ENCODE measurements around the gene CAMTA1. TPM values are rescaled to one million over a fixed set of nuclear protein-coding genes. Genes with fewer than 3 reads are reported as not detected.

CAMTA1 gene
- total and polyA plus RNA-seq, 9 of the 15 experiments (the other 6 are each of a cell fraction or from before 2014, with no cell fraction given): 43.9 to 161 (median 65.9) TPM

DNA sequence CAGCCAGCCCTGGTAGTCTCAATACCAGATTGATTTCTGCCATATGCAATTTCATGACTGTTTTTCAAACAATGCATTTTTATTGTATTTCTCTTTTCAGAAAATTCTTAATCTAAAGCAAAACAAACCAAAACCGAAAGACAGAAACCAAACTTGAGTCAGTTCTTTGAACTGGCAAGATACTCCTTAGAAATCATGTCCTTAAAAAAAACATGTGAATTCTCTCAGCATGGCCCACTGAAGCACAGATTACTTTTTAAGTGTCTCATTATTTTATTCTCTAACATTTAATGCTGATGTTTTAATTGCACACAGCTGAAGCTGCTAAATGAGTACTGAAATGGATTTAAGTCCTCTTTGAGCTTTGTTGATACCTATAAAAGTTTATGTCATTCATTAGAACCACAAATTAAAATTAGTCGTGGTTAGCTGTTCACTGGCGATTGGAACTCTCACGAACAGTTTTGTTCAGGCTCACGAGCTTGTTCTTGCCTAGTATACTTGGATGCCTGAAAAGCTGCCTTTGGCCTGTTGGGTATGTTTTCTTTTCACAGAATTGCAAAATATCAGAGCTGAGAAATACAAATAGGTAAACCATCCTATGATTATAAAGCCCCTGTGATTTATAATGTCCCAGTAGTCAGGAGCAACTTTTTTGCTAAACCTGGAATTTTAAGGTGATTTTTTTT lies 87.5 kb downstream of the CAMTA1 start:
- no peak for FAIRE-seq
- BruUV-seq (replicated peaks): no TSS peak
- intact Hi-C loops (cut with micrococcal nuclease): no loop called here
- TF ChIP-seq, protein P1, sequence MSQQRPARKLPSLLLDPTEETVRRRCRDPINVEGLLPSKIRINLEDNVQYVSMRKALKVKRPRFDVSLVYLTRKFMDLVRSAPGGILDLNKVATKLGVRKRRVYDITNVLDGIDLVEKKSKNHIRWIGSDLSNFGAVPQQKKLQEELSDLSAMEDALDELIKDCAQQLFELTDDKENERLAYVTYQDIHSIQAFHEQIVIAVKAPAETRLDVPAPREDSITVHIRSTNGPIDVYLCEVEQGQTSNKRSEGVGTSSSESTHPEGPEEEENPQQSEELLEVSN (IDR thresholded peaks at IDR 0.05; ENCODE audit: borderline replicate concordance in 1 of 2, extremely low read depth in 1 of 2, insufficient read depth in 1 of 2, insufficient read length in 1 of 2, low read depth in 1 of 2, low read length in 1 of 2, poor library complexity in 1 of 2, severe bottlenecking in 1 of 2): no peak
- TF ChIP-seq NUFIP1 (IDR thresholded peaks at IDR 0.05; ENCODE audit: partially characterized antibody) (no peak), POLR3G (IDR thresholded peaks at IDR 0.05; ENCODE audit: extremely low read depth, insufficient read length, insufficient replicate concordance) (no peak), NCOA4 (IDR thresholded peaks at IDR 0.05; ENCODE audit: partially characterized antibody) (no peak)
- TF ChIP-seq, protein P2, sequence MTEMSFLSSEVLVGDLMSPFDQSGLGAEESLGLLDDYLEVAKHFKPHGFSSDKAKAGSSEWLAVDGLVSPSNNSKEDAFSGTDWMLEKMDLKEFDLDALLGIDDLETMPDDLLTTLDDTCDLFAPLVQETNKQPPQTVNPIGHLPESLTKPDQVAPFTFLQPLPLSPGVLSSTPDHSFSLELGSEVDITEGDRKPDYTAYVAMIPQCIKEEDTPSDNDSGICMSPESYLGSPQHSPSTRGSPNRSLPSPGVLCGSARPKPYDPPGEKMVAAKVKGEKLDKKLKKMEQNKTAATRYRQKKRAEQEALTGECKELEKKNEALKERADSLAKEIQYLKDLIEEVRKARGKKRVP (CRISPR knock-in tag; IDR thresholded peaks at IDR 0.05): no peak
- TF ChIP-seq, protein P3, sequence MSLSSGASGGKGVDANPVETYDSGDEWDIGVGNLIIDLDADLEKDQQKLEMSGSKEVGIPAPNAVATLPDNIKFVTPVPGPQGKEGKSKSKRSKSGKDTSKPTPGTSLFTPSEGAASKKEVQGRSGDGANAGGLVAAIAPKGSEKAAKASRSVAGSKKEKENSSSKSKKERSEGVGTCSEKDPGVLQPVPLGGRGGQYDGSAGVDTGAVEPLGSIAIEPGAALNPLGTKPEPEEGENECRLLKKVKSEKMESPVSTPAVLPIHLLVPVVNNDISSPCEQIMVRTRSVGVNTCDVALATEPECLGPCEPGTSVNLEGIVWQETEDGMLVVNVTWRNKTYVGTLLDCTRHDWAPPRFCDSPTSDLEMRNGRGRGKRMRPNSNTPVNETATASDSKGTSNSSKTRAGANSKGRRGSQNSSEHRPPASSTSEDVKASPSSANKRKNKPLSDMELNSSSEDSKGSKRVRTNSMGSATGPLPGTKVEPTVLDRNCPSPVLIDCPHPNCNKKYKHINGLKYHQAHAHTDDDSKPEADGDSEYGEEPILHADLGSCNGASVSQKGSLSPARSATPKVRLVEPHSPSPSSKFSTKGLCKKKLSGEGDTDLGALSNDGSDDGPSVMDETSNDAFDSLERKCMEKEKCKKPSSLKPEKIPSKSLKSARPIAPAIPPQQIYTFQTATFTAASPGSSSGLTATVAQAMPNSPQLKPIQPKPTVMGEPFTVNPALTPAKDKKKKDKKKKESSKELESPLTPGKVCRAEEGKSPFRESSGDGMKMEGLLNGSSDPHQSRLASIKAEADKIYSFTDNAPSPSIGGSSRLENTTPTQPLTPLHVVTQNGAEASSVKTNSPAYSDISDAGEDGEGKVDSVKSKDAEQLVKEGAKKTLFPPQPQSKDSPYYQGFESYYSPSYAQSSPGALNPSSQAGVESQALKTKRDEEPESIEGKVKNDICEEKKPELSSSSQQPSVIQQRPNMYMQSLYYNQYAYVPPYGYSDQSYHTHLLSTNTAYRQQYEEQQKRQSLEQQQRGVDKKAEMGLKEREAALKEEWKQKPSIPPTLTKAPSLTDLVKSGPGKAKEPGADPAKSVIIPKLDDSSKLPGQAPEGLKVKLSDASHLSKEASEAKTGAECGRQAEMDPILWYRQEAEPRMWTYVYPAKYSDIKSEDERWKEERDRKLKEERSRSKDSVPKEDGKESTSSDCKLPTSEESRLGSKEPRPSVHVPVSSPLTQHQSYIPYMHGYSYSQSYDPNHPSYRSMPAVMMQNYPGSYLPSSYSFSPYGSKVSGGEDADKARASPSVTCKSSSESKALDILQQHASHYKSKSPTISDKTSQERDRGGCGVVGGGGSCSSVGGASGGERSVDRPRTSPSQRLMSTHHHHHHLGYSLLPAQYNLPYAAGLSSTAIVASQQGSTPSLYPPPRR (CRISPR knock-in tag; IDR thresholded peaks at IDR 0.05; ENCODE audit: borderline replicate concordance): no peak
- TF ChIP-seq, protein P4, sequence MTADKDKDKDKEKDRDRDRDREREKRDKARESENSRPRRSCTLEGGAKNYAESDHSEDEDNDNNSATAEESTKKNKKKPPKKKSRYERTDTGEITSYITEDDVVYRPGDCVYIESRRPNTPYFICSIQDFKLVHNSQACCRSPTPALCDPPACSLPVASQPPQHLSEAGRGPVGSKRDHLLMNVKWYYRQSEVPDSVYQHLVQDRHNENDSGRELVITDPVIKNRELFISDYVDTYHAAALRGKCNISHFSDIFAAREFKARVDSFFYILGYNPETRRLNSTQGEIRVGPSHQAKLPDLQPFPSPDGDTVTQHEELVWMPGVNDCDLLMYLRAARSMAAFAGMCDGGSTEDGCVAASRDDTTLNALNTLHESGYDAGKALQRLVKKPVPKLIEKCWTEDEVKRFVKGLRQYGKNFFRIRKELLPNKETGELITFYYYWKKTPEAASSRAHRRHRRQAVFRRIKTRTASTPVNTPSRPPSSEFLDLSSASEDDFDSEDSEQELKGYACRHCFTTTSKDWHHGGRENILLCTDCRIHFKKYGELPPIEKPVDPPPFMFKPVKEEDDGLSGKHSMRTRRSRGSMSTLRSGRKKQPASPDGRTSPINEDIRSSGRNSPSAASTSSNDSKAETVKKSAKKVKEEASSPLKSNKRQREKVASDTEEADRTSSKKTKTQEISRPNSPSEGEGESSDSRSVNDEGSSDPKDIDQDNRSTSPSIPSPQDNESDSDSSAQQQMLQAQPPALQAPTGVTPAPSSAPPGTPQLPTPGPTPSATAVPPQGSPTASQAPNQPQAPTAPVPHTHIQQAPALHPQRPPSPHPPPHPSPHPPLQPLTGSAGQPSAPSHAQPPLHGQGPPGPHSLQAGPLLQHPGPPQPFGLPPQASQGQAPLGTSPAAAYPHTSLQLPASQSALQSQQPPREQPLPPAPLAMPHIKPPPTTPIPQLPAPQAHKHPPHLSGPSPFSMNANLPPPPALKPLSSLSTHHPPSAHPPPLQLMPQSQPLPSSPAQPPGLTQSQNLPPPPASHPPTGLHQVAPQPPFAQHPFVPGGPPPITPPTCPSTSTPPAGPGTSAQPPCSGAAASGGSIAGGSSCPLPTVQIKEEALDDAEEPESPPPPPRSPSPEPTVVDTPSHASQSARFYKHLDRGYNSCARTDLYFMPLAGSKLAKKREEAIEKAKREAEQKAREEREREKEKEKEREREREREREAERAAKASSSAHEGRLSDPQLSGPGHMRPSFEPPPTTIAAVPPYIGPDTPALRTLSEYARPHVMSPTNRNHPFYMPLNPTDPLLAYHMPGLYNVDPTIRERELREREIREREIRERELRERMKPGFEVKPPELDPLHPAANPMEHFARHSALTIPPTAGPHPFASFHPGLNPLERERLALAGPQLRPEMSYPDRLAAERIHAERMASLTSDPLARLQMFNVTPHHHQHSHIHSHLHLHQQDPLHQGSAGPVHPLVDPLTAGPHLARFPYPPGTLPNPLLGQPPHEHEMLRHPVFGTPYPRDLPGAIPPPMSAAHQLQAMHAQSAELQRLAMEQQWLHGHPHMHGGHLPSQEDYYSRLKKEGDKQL (CRISPR knock-in tag; IDR thresholded peaks at IDR 0.05; ENCODE audit: borderline replicate concordance): no peak

More for the DNA sequence above, 87.5 kb downstream of the CAMTA1 start:
- H3K4me1 ChIP-seq (replicated peaks in 1 of 2; ENCODE audit: control insufficient read depth in 2 of 2, insufficient read depth in 2 of 2, low read length in 2 of 2): peaks cover 0 to 9% of the 10 kb centered on the region in 2 experiments; a peak in 1 of 5 replicates
- ATAC-seq (no peak), DNase-seq (ENCODE audit: extremely low read depth in 1 of 4, low spot score in 3 of 4) (no peak)
- H3K9me3 ChIP-seq (replicated peaks; ENCODE audit: control insufficient read depth, insufficient read depth, low read depth, low read length): no peaks in the 10 kb centered on the region
- no peaks in the 10 kb centered on the region for H3K79me2 ChIP-seq (ENCODE audit: control insufficient read depth, insufficient read depth, low read length)
- H3K4me3 ChIP-seq: no peak overlapping the region
- H3K27me3 ChIP-seq (ENCODE audit: control insufficient read depth in 2 of 2, insufficient read depth in 2 of 2, low read length in 2 of 2): no peaks in the 10 kb centered on the region
- ChIA-PET CTCF (ENCODE audit: low intra/inter-chr PET ratio) (interaction anchor here (0.7 kb wide), 1 partner anchor 60 kb away, joined by 3 read pairs; no protein-coding TSS in a partner anchor), POLR2A (interaction anchor here (0.5 to 1.2 kb wide), 3 partner anchors 9 to 595 kb away, joined by 3 to 4 read pairs (median 3); no protein-coding TSS in a partner anchor)
- H3K36me3 ChIP-seq (ENCODE audit: control insufficient read depth, insufficient read depth, low read length): peaks cover 6% of the 10 kb centered on the region; the same call in 1 of the 3 replicates
- H2AFZ ChIP-seq (ENCODE audit: low read depth, low read length): no peak overlapping the region
- H3K9me1 ChIP-seq (ENCODE audit: control insufficient read depth, insufficient read depth, low read length): no peaks in the 10 kb centered on the region
- H3K27ac ChIP-seq (ENCODE audit: extremely low read depth, low read depth, low read length): no peak overlapping the region
- 69% methylated on average over 5 of the region's 5 CpGs for WGBS (ENCODE audit: insufficient coverage, low coverage, missing lambda C conversion rate)
- in situ Hi-C loops (cut with MboI): no loop called here
- no peaks in the 10 kb centered on the region for H4K20me1 ChIP-seq (replicated peaks; ENCODE audit: control insufficient read depth, insufficient read depth, low read length)
- no peak overlapping the region for H3K4me2 ChIP-seq (ENCODE audit: insufficient read depth, low read length)
- no peak overlapping the region for H3K9ac ChIP-seq (ENCODE audit: insufficient read depth in 1 of 2, low read depth in 2 of 2, low read length in 2 of 2)
